ENCODE data around the gene HOXA3. TPM values are rescaled to one million over a fixed set of nuclear protein-coding genes. Genes with fewer than 3 reads are reported as not detected.

Gene HOXA3
- total RNA-seq, 1 experiment from 2014 or later, result 9.2 TPM

GRCh38 chr7:27185013-27185853, 32.9 kb upstream of the HOXA3 start, which contains the start of gene HOXA11:
HOXA11 (minus strand) TSS chr7:27185232; CDS start chr7:27185144, 88 bp downstream.
- no peaks in the 10 kb centered on the region for H3K27me3 ChIP-seq (ENCODE audit: insufficient read depth, low read length)
- no peak for DNase-seq (ENCODE audit: low read depth, low spot score)
- H4K20me1 ChIP-seq (ENCODE audit: insufficient read depth), result no peaks in the 10 kb centered on the region
- CTCF ChIA-PET, result interaction anchor here (1.4 to 2.2 kb wide), 3 partner anchors 11 to 908 kb away, joined by 7 to 9 read pairs (median 8); no protein-coding TSS in a partner anchor
- H3K4me1 ChIP-seq (ENCODE audit: control insufficient read depth in 1 of 2, insufficient read depth in 2 of 2, low read length in 2 of 2), result peaks cover 23 to 40% of the 10 kb centered on the region in 2 experiments
- peak within 1 kb of the TSS; percentile 88 for H3K27ac ChIP-seq (ENCODE audit: low read depth, low read length)
- BruUV-seq (replicated peaks), result TSS peak; percentile 59
- H3K4me3 ChIP-seq (replicated peaks in 1 of 2; ENCODE audit: low read depth in 1 of 2, low read length in 2 of 2), result peak within 1 kb of the TSS; percentile 70 to 85
- peak; percentile 52 for ATAC-seq
- POLR2A ChIA-PET, result interaction anchor here (1.4 kb wide), 1 partner anchor 11 kb away, joined by 7 read pairs; the partner anchor contains the start of gene HOXA10
- peak within 1 kb of the TSS; percentile 85 for H3K9ac ChIP-seq (ENCODE audit: low read length)
- H3K4me2 ChIP-seq (ENCODE audit: low read length), result peak within 1 kb of the TSS; percentile 100
- TF ChIP-seq, protein P1, sequence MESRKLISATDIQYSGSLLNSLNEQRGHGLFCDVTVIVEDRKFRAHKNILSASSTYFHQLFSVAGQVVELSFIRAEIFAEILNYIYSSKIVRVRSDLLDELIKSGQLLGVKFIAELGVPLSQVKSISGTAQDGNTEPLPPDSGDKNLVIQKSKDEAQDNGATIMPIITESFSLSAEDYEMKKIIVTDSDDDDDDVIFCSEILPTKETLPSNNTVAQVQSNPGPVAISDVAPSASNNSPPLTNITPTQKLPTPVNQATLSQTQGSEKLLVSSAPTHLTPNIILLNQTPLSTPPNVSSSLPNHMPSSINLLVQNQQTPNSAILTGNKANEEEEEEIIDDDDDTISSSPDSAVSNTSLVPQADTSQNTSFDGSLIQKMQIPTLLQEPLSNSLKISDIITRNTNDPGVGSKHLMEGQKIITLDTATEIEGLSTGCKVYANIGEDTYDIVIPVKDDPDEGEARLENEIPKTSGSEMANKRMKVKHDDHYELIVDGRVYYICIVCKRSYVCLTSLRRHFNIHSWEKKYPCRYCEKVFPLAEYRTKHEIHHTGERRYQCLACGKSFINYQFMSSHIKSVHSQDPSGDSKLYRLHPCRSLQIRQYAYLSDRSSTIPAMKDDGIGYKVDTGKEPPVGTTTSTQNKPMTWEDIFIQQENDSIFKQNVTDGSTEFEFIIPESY (IDR thresholded peaks at IDR 0.05; ENCODE audit: extremely low read depth, insufficient replicate concordance, low read length), result no peak
- TF ChIP-seq YY1 (IDR thresholded peaks at IDR 0.05; ENCODE audit: extremely low read depth, insufficient replicate concordance, low read depth, low read length) (no peak), ZNF274 (IDR thresholded peaks at IDR 0.05; ENCODE audit: low read depth, low read length) (no peak), ATF3 (IDR thresholded peaks at IDR 0.05) (no peak), POLR2A (IDR thresholded peaks at IDR 0.05; ENCODE audit: borderline replicate concordance, extremely low read depth, insufficient read depth, insufficient read length) (peak; percentile 52), POLR2AphosphoS5 (IDR thresholded peaks at IDR 0.05; ENCODE audit: low read depth, low read length) (peak; percentile 68)
- H3K9me3 ChIP-seq (ENCODE audit: control insufficient read depth in 1 of 2, insufficient read depth in 1 of 2, low read depth in 1 of 2, low read length in 2 of 2), result no peaks in the 10 kb centered on the region
- RAD21 ChIA-PET (ENCODE audit: low non-redundant PET in 1 of 2, low total read pairs in 2 of 2, uncharacterized antibody in 2 of 2, unreplicated experiment in 2 of 2), result interaction anchor here in 1 of 2 experiments (1.4 kb wide), 1 partner anchor 11 kb away, joined by 7 read pairs; no protein-coding TSS in a partner anchor
- no peaks in the 10 kb centered on the region for H3K36me3 ChIP-seq (ENCODE audit: control insufficient read depth in 1 of 2, insufficient read depth in 2 of 2, low read length in 2 of 2)
- H3K9me2 ChIP-seq (ENCODE audit: insufficient read depth), result no peaks in the 10 kb centered on the region
- H3K79me2 ChIP-seq (ENCODE audit: insufficient read depth, low read length), result peaks cover 19% of the 10 kb centered on the region; the same call in 1 of the 2 replicates
- intact Hi-C loops (cut with micrococcal nuclease), result no loop called here
- peak within 1 kb of the TSS; percentile 78 for H2AFZ ChIP-seq (ENCODE audit: low read depth, low read length, poor library complexity, severe bottlenecking)

Measured in HCT116 (cell line).